Measurements from ENCODE around the gene DPP10. TPM values are rescaled to one million over a fixed set of nuclear protein-coding genes. Genes with fewer than 3 reads are reported as not detected.
"Not testable (repeated sequence)": the region's sequence is repeated elsewhere in the genome, so short reads cannot be mapped to it uniquely, and the experiment has no call there.

Gene DPP10
- total and polyA plus RNA-seq, 8 donors: 1.1 to 8.2 (median 5.8) TPM

DNA sequence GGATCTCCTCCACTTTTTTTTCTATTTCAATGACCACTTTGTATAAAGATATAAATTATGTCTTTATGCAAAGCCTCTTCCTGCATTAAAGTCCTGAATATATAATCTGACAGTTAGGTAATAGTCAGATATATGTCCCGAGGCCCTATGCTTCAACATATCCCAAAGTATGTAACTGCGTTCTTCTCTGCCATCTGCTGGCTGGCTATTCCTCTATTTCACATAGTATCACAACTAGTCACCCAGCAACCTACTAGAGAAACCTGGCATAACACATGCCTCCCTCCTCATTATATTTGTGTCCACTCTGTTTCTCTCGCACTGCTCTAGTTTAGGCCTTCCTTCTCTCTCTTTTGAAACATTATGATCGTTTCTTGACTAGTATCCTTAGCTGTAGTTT lies 640.8 kb downstream of the DPP10 start:
- intact Hi-C loops (cut with DNase I): no loop called here
- DNase-seq (no peak), ATAC-seq (no peak), FAIRE-seq (no peak)
- no peaks in the 10 kb centered on the region for H3K27me3 ChIP-seq
- TF ChIP-seq, protein P1, sequence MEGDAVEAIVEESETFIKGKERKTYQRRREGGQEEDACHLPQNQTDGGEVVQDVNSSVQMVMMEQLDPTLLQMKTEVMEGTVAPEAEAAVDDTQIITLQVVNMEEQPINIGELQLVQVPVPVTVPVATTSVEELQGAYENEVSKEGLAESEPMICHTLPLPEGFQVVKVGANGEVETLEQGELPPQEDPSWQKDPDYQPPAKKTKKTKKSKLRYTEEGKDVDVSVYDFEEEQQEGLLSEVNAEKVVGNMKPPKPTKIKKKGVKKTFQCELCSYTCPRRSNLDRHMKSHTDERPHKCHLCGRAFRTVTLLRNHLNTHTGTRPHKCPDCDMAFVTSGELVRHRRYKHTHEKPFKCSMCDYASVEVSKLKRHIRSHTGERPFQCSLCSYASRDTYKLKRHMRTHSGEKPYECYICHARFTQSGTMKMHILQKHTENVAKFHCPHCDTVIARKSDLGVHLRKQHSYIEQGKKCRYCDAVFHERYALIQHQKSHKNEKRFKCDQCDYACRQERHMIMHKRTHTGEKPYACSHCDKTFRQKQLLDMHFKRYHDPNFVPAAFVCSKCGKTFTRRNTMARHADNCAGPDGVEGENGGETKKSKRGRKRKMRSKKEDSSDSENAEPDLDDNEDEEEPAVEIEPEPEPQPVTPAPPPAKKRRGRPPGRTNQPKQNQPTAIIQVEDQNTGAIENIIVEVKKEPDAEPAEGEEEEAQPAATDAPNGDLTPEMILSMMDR (IDR thresholded peaks at IDR 0.05): no peak
- H3K9me3 ChIP-seq: peaks cover 0 to 2% (median 0%) of the 10 kb centered on the region in 4 donors
- no peaks in the 10 kb centered on the region for H3K36me3 ChIP-seq
- H3K27ac ChIP-seq: no peak overlapping the region
- H3K4me3 ChIP-seq: no peak overlapping the region
- 74 to 76% methylated on average over 4 of the region's 4 CpGs for WGBS, 2 donors
- no peaks in the 10 kb centered on the region for H3K4me1 ChIP-seq

DNA sequence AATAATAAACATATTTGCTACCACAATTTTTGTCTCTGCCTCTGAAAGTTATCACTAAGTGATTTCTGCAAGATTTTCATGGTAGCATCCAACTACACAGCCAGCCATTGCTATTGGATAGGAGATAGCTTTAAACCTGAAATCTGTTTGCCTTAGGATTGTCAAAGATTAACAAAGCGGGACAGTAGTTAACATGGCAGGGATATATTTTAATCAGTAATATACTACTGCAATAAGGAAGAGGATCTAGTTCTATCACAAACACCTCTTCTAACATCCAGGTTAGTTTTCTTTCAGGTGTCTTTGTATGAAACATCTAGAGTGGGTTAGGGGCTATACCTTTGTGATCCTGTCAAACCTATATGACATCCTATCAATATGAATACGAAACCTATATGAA lies 641.3 kb downstream of the DPP10 start:
- Histone ChIP-seq H3K9me3 (no peaks in the 10 kb centered on the region), H3K27ac (no peak overlapping the region), H3K36me3 (no peaks in the 10 kb centered on the region), H3K4me1 (no peaks in the 10 kb centered on the region), H3K4me3 (no peak overlapping the region), H3K27me3 (no peaks in the 10 kb centered on the region)
- no peak for DNase-seq
- no peak for ATAC-seq
- intact Hi-C loops (cut with DNase I): no loop called here
- no peak for FAIRE-seq
- TF ChIP-seq, protein P1 (IDR thresholded peaks at IDR 0.05): no peak
- WGBS, 2 donors: 73 to 92% methylated on average over 2 of the region's 2 CpGs

DNA sequence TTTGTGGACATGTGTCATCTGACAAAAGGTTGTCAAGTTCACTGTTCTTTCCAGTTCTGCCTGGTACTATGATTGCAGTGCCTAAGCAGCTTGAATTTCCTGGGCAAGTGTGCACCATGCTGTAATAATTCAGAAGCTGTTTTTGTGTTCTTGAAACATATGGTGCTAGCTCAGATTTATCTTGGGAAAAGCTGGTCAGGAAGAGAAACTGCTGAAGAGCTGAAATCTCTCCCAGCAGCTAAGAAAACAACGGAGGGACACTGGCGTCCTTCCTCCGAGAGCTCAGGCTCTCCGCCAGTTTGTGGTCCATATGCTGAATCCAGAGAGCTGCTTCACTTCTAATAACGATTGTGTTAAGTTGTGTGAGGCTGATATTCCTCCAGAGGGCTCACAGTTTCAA lies 642.0 kb downstream of the DPP10 start:
- H3K9me3 ChIP-seq: no peaks in the 10 kb centered on the region
- TF ChIP-seq, protein P1 (IDR thresholded peaks at IDR 0.05): no peak
- no peaks in the 10 kb centered on the region for H3K27me3 ChIP-seq
- 58 to 70% methylated on average over 5 of the region's 5 CpGs for whole genome bisulfite sequencing, 2 donors
- intact Hi-C loops (cut with DNase I): no loop called here
- no peak for FAIRE-seq
- no peak overlapping the region for H3K27ac ChIP-seq
- no peak for ATAC-seq
- H3K4me3 ChIP-seq: no peak overlapping the region
- no peaks in the 10 kb centered on the region for H3K4me1 ChIP-seq
- no peaks in the 10 kb centered on the region for H3K36me3 ChIP-seq
- DNase-seq: no peak

DNA sequence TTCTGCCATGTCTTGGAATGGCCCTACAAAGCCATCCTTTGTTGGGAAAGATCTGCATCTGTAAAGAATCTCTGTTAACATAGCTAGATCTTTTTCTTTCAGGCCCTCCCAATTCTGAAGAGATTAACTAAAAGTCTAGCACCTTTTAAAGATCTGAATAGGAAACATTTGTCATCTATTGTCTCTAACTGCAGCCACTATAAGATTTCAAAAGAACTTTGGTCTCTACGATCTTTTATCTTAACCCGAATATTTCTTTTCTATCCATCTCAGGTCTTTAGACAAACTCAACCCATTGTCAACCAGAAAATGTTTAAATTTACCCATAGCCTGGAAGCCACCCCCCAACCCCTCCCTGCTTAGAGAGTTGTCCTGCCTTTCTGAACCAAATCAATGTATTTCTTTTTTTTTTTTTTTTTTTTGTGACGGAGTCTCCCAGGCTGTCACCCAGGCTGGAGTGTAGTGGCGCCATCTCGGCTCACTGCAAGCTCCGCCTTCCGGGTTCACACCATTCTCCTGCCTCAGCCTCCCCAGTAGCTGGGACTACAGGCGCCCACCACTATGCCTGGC lies 643.7 kb downstream of the DPP10 start:
- H3K36me3 ChIP-seq; H3K27me3 ChIP-seq; H3K27ac ChIP-seq; intact Hi-C loops (cut with DNase I); FAIRE-seq; ATAC-seq; H3K9me3 ChIP-seq; H3K4me1 ChIP-seq; H3K4me3 ChIP-seq; DNase-seq: not testable (repeated sequence)
- WGBS, 2 donors: 88 to 90% methylated on average over 8 of the region's 8 CpGs

DNA sequence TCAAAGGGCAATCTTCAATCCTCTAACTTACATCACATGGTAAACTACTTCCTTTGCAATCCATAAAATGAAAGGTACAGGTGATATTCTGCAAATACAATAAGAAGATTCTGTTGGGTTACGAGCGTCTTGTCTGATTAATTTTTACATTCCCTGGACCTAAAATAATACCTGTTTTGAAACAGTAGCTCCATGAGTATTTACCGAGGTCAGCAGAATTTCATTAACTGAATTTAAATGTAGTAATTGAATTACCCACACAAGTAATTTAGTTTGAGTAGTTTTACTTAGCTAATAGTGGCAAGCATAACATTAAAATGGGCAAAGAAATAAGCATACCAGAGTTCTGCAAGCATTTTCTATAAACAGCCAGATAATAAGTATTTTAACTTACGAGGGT lies 652.0 kb downstream of the DPP10 start:
- intact Hi-C loops (cut with DNase I): no loop called here

More for the DNA sequence above, 652.0 kb downstream of the DPP10 start:
- H3K9me3 ChIP-seq: no peaks in the 10 kb centered on the region
- H3K27ac ChIP-seq: no peak overlapping the region
- DNase-seq (no peak), ATAC-seq (no peak), FAIRE-seq (no peak)
- H3K36me3 ChIP-seq: no peaks in the 10 kb centered on the region
- H3K27me3 ChIP-seq: no peaks in the 10 kb centered on the region
- H3K4me3 ChIP-seq: no peak overlapping the region
- no peaks in the 10 kb centered on the region for H3K4me1 ChIP-seq
- TF ChIP-seq, protein P1 (IDR thresholded peaks at IDR 0.05): no peak
- 80 to 86% methylated on average over 4 of the region's 4 CpGs for WGBS, 2 donors
